Keratinocyte (primary cell): Measurements from ENCODE around the gene ANO3. TPM values are rescaled to one million over a fixed set of nuclear protein-coding genes. Genes with fewer than 3 reads are reported as not detected.
"Not testable (repeated sequence)": the region's sequence is repeated elsewhere in the genome, so short reads cannot be mapped to it uniquely, and the experiment has no call there.

Experiments used
- DNase-seq: peaks from one replicate; pipeline ENCODE4 v3.0.0-alpha.2; 2011; ENCODE audit warnings: low read depth, missing footprints, low spot score
- FAIRE-seq: peaks from 2 replicates; lab custom pipeline; 2011; peaks lifted over from hg19 to GRCh38; lab: Jason Lieb, UNC
- H2AFZ ChIP-seq: 2 replicates; pipeline ENCODE4 v1.6.0; 2012; ENCODE audit warnings: low read length, control low read depth, inconsistent platforms; ENCODE audit not compliant: control insufficient read depth
- H3K27ac ChIP-seq: 2 replicates; pipeline ENCODE4 v1.5.1; 2011; ENCODE audit warnings: low read length; ENCODE audit not compliant: control insufficient read depth, insufficient read depth
- H3K27me3 ChIP-seq: 3 replicates; pipeline ENCODE4 v1.6.0; 2011; ENCODE audit warnings: low read length; ENCODE audit not compliant: control insufficient read depth, insufficient read depth; ENCODE audit errors: extremely low read depth
- H3K36me3 ChIP-seq, 2 experiments: 2 replicates in 1 of 2; 3 replicates in 1 of 2; pipeline ENCODE4 v1.5.1; 2011; ENCODE audit warnings: low read length in 2 of 2, mild to moderate bottlenecking in 1 of 2; ENCODE audit not compliant: control insufficient read depth in 2 of 2, insufficient read depth in 2 of 2; ENCODE audit errors: extremely low read depth in 1 of 2
- H3K4me1 ChIP-seq: 3 replicates; pipeline ENCODE4 v1.5.1; 2011; ENCODE audit warnings: low read length; ENCODE audit not compliant: control insufficient read depth, insufficient read depth; ENCODE audit errors: extremely low read depth
- H3K4me2 ChIP-seq: 3 replicates; pipeline ENCODE4 v1.6.0; 2011; ENCODE audit warnings: low read depth, low read length; ENCODE audit not compliant: control insufficient read depth, insufficient read depth; ENCODE audit errors: extremely low read depth
- H3K4me3 ChIP-seq, 3 experiments: fragments of 200-600 bp in 1 of 3; sonication (generic) in 1 of 3; 2 replicates in 2 of 3; 3 replicates in 1 of 3; pipeline ENCODE4 v1.5.1; 2011 to 2016; ENCODE audit warnings: low read length in 3 of 3, mild to moderate bottlenecking in 3 of 3, control low read depth in 2 of 3, inconsistent platforms in 1 of 3, low read depth in 1 of 3, mixed read lengths in 1 of 3, mixed run types in 1 of 3, moderate library complexity in 1 of 3; ENCODE audit not compliant: control insufficient read depth in 2 of 3, insufficient read depth in 2 of 3; ENCODE audit errors: extremely low read depth in 1 of 3
- H3K79me2 ChIP-seq: 2 replicates; pipeline ENCODE4 v1.6.0; 2012; ENCODE audit warnings: low read length; ENCODE audit not compliant: control insufficient read depth, insufficient read depth
- H3K9ac ChIP-seq: 3 replicates; pipeline ENCODE4 v1.6.0; 2011; ENCODE audit warnings: low read length; ENCODE audit not compliant: control insufficient read depth, insufficient read depth; ENCODE audit errors: extremely low read depth
- H3K9me1 ChIP-seq: 3 replicates; pipeline ENCODE4 v1.6.0; 2011; ENCODE audit warnings: low read length; ENCODE audit not compliant: control insufficient read depth, insufficient read depth; ENCODE audit errors: extremely low read depth
- H3K9me3 ChIP-seq: 2 replicates; pipeline ENCODE4 v1.5.1; 2012; ENCODE audit warnings: low read depth, low read length; ENCODE audit not compliant: control insufficient read depth
- H4K20me1 ChIP-seq: 3 replicates; pipeline ENCODE4 v1.6.0; 2011; ENCODE audit warnings: low read length; ENCODE audit not compliant: control insufficient read depth, insufficient read depth; ENCODE audit errors: extremely low read depth
- CTCF ChIP-seq, 3 experiments: IDR thresholded peaks in 1 of 3; conservative IDR thresholded peaks in 1 of 3; optimal IDR thresholded peaks in 1 of 3; 2 replicates in 2 of 3; 3 replicates in 1 of 3; pipeline versions ENCODE3 to v1.5.1; 2011; ENCODE audit warnings: low read length in 3 of 3, mild to moderate bottlenecking in 3 of 3, moderate library complexity in 2 of 3, control low read depth in 1 of 3, inconsistent platforms in 1 of 3; ENCODE audit not compliant: insufficient read depth in 2 of 3; ENCODE audit errors: extremely low read depth in 1 of 3
- EZH2 ChIP-seq: IDR thresholded peaks from one replicate; pipeline ENCODE4 v1.6.1; 2012; ENCODE audit warnings: inconsistent platforms, mild to moderate bottlenecking, low read length, moderate library complexity
- dilution Hi-C: fragments of 300-500 bp; cut with MboI; formaldehyde crosslinking; loops from one replicate; pipeline ENCODE4 v1.7.0; 2020; ENCODE audit warnings: low sequenced_read_pairs; ENCODE audit not compliant: extremely low pct_ligation_motif_present
- polyA plus RNA-seq, 5 experiments: library from polyadenylated mRNA; depleted of rRNA in 3 of 5; stranded (reverse) in 3 of 5; stranded (forward) in 1 of 5; unstranded in 1 of 5; fragments of >200 nt; gene quantifications; 1 replicate in 1 of 5; 2 replicates in 3 of 5; 3 replicates in 1 of 5; pipeline versions ENCODE4 v1.2.1 to v1.2.3, GENCODE V29; 2011 to 2012; ENCODE audit warnings: missing spikeins in 2 of 5, low read depth in 1 of 5, low replicate concordance in 1 of 5

Gene ANO3
- polyA plus RNA-seq, 1 donor (not counting 4 experiments of a cell fraction or from before 2014, with no cell fraction given), result 0.01 TPM

- peaks cover 20% of the 10 kb centered on the region for H3K4me1 ChIP-seq
- H3K4me3 ChIP-seq, result no peak overlapping the region
- no peak for TF ChIP-seq EZH2
- no peak for TF ChIP-seq CTCF (optimal IDR thresholded peaks at IDR 0.05 in 1 of 3, IDR thresholded peaks at IDR 0.05 in 1 of 3, conservative IDR thresholded peaks at IDR 0.05 in 1 of 3; ENCODE audit: extremely low read depth in 1 of 3, insufficient read depth in 2 of 3, low read length in 3 of 3)
- dilution Hi-C loops, result no loop called here
- FAIRE-seq (no peak), DNase-seq (no peak)
- no peak overlapping the region for H3K27ac ChIP-seq
- no peaks in the 10 kb centered on the region for H3K9me1 ChIP-seq
- no peaks in the 10 kb centered on the region for H3K27me3 ChIP-seq
- H2AFZ ChIP-seq, result no peak overlapping the region
- H4K20me1 ChIP-seq, result no peaks in the 10 kb centered on the region
- H3K79me2 ChIP-seq, result no peaks in the 10 kb centered on the region
- no peak overlapping the region for H3K9ac ChIP-seq
- no peaks in the 10 kb centered on the region for H3K9me3 ChIP-seq
- no peak overlapping the region for H3K4me2 ChIP-seq
- no peaks in the 10 kb centered on the region for H3K36me3 ChIP-seq
Measured at GRCh38 chr11:26587073-26587472, 255.1 kb downstream of the ANO3 start.

GRCh38 chr11:26593691-26594090 lies 261.8 kb downstream of the ANO3 start:
- H3K9me1 ChIP-seq, result no peaks in the 10 kb centered on the region
- no peaks in the 10 kb centered on the region for H3K9me3 ChIP-seq
- H2AFZ ChIP-seq, result no peak overlapping the region
- no peaks in the 10 kb centered on the region for H3K4me1 ChIP-seq
- FAIRE-seq (no peak), DNase-seq (no peak)
- dilution Hi-C loops, result no loop called here
- H3K27me3 ChIP-seq, result no peaks in the 10 kb centered on the region
- H4K20me1 ChIP-seq, result no peaks in the 10 kb centered on the region
- H3K27ac ChIP-seq, result no peak overlapping the region
- H3K36me3 ChIP-seq, result no peaks in the 10 kb centered on the region
- H3K4me2 ChIP-seq, result no peak overlapping the region
- no peak overlapping the region for H3K9ac ChIP-seq
- TF ChIP-seq CTCF (optimal IDR thresholded peaks at IDR 0.05 in 1 of 3, IDR thresholded peaks at IDR 0.05 in 1 of 3, conservative IDR thresholded peaks at IDR 0.05 in 1 of 3; ENCODE audit: extremely low read depth in 1 of 3, insufficient read depth in 2 of 3, low read length in 3 of 3) (no peak), EZH2 (no peak)
- H3K4me3 ChIP-seq, result no peak overlapping the region
- H3K79me2 ChIP-seq, result no peaks in the 10 kb centered on the region

GRCh38 chr11:26595207-26595865 lies 263.4 kb downstream of the ANO3 start:
- H3K27ac ChIP-seq, H3K36me3 ChIP-seq, H2AFZ ChIP-seq, H3K4me1 ChIP-seq, H3K9me3 ChIP-seq, dilution Hi-C loops, DNase-seq, H3K9me1 ChIP-seq, H3K4me3 ChIP-seq, FAIRE-seq, H3K9ac ChIP-seq, H3K79me2 ChIP-seq, H3K27me3 ChIP-seq, H3K4me2 ChIP-seq, H4K20me1 ChIP-seq: not testable (repeated sequence)

- FAIRE-seq, H3K4me1 ChIP-seq, H2AFZ ChIP-seq, DNase-seq, H3K4me3 ChIP-seq, H3K9me3 ChIP-seq, H3K27me3 ChIP-seq, H4K20me1 ChIP-seq, dilution Hi-C loops, H3K27ac ChIP-seq, H3K79me2 ChIP-seq, H3K4me2 ChIP-seq, H3K36me3 ChIP-seq, H3K9ac ChIP-seq, H3K9me1 ChIP-seq: not testable (repeated sequence)
Measured at GRCh38 chr11:26597049-26597689, 265.2 kb downstream of the ANO3 start.
